GM19397 (cell line): ENCODE measurements around the gene STK33.
A peak's percentile ranks its signal among the peaks of the same experiment; 100 is the strongest.

Experiments
- ATAC-seq: cut with Tn5 transposase; IDR thresholded peaks from one replicate; pipeline ENCODE4 v1.9.1; 2021; ENCODE audit warnings: mild to moderate bottlenecking, moderate library complexity; ENCODE audit not compliant: unreplicated experiment

Gene STK33

DNA sequence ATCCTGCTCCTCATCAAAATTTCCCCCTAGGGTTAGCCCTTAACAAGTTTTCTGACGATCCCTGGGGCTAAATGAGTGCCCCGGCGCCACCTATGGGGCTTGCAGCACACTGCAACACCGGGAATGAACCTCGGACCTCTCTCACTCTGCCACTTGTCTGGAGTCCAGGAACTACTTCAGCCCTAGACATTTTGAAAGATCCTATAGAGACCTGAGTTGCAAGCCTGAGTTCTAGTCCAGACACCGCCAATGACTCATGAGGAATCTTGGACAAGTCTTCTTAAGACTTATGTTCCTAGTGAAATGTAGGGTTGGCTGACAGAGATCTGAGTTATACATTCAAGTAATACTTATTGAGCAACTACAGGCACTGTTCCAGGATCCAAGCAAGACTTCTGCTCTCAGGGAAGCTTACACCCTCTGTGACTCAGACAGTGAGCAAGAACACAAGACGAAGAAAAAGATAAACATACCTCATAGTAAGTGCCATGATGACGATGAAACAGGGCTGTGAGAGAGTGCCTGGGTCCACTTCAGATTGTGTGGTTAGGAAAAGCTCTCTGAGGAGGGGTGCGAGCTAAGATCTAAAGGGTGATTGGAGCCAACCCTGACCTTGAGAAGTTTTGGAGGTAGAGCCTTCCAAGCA, 10.2 kb upstream of the STK33 start:
- peak; percentile 73 for ATAC-seq

DNA sequence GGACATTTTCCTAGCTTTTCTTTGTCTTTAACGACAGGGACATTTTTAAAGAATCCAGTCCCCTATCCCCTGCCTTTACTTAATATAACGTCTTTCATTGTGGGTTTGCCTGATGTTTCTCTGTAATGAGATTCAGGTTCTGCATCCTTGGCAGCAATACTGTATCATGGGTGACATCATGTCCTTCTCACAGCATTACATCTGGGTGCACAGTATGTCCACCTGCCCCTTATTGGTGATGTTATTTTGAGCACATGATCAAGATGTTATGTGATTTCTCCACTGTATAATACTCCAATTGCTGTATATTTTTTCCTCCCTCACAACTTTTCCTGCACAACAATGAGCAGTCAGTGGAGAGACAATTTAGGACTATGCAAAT, 9.7 kb upstream of the STK33 start:
- no peak for ATAC-seq

DNA sequence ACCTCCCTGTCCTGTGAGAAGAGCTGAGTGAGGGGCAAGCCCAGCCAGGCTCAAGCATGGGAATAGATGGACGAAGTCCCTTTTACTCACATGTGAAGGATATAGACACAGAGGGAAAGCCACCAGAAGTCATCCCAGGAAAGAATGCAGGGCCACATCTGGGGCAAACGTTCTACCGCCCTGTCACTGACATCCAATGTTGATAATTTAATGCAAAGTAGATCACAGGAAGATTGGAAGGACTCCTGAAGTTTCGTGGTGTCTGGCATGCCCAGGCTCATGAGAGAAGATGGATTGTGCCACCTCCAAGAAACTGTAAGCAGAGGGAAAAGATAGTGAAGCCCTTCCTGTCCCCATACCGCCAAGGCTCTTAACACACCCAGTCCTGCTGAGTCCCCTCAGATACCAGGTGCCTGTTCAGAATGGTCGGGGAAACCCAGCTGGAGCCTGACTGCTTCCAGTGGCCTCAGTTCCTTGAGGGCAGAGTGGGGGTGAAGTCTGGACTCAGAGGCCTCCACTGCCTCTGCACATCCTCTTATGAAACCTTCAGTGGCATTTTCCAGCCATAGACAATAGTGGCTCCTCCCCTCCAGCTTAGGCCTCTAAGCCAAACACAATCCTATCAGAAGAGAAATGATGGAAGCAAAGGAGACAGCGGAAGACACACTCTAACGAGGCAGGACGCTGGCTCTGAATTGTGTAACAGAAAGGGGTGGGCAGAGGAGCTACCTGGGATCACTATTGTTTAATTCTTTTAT, 7.5 kb upstream of the STK33 start:
- no peak for ATAC-seq

DNA sequence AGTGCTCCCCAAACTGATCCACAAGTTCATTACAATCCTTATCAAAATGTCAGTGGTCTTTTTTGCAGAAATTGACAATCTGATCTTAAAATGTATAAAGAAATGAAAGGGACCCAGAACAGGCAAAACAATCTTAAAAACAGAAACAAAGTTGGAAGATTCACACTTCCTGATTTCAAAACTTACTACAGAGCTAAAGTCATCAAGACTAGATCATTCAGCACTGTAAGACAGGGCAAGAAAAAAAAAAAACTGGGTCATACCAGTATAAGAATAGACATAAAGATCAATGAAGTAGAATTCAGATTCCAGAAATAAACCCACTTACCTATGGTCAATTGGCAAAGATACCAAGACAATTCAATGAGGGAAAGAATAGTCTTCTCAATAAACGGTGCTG, 4.5 kb upstream of the STK33 start:
- no peak for ATAC-seq

DNA sequence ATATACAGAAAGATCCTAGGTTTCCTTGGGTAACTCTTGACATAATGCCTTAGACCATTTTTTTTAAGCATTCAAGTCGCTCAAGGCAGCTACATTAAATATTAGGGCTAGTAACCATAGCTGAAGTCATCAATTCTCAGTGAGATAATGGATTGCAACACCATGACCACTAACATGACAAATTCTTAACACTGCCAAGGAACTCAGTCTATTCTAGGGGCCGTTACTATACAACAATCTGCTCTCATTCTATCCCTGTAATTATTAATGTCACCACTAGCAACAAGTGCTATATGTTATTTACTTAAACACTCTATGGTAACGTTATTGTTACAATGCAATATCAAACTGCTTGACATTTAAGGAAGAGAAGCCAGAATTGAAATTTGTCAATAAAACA, 3.2 kb upstream of the STK33 start:
- no peak for ATAC-seq

DNA sequence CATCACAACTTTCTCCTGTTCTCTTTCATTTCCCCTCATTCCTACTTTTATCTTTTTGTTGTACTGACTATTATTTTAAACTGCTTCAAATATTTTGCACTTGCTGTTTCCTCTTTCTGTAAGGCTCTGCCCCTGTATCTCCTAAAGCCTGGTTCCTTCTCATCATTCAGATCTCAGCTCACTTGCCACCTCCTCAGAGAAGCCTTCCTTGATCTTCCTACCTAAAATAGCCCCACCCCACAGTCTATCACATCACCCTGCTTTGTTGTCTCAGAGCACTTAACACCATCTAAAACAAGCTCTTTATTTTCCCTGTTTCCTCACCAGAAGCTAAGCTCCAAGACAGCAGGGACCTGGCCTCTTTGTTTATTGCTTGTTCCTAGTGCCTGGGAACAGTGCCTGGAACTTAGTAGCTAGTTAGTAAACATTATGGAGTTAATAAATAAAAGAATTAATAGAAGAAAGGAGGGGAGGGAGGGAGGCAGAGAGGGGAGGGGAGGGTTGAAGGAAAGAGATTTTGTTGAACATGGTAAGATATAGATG, 2.5 kb upstream of the STK33 start:
- ATAC-seq = no peak

DNA sequence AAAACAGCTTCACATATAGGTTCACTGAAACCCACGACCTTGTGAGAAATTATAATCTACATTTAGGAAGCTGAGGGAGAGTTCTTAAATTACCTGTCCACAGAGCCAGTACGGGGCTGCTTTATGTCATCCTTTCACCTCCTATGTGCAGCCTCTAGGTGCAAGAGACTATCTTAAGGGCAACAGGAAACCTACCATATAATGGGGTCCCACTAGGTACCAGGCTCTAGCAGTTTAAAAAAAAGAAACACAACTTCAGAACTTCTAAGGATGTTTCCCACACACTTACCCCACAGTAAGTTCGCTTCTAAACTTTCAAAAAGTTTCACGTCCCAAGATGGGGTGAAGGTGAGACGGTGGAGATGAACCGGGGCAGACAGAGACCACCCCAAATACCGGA, 573 bp downstream of the STK33 start:
- no peak for ATAC-seq

DNA sequence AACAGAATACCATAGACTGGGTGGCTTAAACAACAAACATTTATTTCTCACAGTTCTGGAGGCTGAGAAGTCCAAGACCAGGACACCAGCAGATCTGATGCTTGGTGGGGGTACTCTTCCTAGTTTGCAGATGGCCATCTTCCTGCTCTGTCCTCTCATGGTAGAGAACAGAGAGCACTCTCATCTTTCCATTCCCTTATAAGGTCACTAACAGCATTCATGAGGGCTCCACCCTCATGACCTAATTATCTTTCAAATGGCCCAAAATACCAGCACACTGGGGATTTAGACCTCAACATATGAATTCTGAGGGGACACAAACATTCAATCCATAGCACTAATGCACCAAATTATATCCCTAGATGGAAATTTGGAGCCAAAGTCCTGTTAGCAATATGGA, 6.1 kb downstream of the STK33 start:
- no peak for ATAC-seq

DNA sequence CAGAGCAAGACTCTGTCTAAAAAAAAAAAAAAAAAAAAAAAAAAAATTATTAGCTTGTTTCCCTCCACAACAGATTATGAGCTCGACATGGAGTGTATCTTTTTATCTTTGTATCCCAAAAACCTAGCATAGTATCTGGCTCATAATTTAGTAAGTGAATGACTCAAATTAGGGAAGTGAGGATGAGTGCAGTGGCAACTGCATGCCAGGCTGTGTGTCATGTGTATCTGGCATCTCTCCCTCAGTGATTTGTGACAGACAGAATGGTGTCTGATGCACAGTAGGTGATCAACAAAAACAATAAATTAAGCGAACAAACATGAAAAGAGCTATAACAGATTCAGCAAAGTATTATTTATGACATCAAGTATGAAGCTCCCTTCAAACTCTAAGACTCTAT, 7.2 kb downstream of the STK33 start:
- ATAC-seq = no peak

DNA sequence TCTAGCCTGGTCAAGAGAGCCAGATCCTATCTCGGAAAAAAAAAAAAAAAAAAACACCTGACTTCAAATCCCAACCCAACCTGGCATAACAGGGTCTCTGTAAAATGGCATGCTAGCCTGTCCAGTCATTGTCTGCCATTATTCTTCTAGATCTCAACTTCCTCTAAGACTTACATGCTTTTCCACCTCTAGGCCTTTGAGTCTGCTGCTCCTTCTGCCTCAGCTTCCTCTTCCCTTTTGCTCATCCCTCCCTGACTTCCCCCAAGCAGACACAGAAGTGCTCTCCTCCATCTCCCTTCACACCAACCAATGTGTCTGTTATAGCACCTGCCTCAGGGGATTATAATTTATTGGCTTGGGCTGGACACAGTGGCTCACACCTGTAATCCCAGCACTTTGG, 7.8 kb downstream of the STK33 start:
- ATAC-seq = no peak

DNA sequence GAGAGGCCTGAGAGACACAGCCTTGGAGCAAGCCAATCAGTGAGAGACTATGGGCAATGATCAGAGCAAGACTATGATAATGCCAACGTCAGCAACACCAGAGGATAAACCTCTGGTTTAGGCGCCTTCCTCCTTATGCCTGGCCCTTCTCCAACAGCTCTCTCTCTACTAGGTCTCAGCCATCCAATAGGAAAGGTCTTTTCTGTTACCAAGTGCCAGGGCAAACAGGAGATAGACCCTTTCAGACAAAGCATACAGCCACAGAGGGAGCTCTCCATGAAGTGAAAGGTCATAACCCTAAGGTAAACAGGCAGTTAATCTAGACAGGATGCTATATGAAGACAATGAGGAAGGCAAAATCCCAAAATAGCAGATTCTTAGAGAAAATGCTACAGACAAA, 9.5 kb downstream of the STK33 start:
- ATAC-seq = no peak

DNA sequence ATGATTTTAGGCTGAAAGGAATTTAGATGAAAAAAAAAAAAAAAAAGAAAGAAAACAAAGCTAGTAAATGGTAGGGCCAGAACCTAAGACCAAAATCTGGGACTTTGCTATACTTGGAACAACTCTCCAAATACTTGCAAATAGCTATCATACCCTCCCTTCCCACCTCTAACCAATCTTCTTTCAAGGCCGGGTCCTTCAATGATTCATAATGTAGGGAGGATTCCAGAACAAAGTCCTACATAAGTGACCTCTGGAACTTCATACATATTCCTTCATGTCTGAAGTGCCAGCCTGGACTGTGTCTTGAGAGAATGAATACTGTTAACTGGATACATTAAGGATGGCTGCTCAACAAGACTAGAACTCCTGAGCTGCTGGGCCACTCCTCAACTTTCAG, 9.9 kb downstream of the STK33 start:
- ATAC-seq = no peak

DNA sequence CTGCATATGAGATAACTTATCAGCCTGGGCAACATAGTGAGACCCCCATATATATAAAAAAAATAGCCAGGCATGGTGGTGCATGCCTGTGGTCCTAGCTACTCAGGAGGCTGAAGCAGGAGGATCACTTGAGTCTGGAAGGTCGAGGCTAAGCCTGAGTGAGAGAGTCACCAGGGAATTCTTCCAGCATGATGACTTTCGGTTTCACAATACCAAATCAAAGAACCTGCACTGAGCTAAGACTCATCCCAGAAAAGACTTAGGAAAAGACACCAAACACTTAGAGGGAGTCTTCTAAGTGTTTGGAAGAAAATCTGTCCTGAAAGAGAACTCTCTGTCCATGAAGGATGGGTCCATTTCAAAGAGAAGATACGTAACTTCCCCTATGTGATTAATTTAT, 12.7 kb downstream of the STK33 start:
- no peak for ATAC-seq

DNA sequence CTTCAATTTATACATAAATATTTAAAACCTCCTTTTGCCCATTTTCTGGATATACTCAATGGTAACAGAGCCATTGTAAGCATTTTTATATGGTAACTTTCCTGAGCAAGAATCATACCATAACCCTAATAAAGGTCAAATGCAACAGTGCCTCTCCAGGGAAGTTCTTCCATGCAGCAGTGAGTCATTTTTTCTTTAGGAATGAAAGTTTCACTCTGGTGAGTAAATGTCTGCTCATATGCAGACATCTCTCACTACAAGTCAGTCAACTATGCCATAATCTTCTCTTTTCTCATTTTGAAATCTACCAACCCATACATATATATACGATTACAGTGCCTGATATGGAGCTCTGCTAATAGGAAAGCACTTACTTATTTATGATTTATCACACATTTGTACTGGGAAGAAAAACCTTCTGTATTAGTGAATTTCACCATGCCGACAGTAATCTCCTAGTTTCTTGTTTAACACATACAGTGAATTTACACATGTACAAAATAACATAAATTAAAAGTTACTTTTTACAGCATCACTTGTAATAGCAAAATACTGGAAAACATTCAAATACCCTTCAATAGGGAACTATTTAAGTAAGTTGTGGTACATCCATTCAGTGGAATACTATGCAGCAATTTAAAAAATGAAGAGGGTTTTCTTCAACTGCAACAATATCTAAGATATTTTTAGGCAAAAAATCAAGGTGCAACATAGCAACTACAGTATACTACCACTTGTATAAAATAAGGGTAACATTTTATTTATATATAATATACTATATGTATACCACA, 16.0 kb downstream of the STK33 start:
- ATAC-seq = no peak

DNA sequence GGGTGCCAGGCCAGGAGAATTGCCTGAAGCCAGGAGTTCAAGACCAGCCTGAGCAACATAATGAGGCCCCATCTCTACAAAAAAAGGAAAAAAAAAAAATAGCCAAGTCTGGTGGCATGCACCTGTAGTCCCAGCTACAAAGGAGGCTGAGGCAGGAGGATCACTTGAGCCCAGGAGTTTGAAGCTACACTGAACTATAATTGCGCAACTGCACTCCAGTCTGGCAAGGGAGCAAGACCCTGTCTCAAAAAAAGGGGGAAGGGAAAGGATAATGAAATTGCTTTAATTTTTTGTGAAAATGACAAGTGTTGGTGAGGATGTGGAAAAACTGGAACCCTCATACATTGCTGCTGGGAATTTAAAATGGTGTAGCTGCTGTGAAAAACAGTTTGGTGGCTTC, 19.2 kb downstream of the STK33 start:
- no peak for ATAC-seq

DNA sequence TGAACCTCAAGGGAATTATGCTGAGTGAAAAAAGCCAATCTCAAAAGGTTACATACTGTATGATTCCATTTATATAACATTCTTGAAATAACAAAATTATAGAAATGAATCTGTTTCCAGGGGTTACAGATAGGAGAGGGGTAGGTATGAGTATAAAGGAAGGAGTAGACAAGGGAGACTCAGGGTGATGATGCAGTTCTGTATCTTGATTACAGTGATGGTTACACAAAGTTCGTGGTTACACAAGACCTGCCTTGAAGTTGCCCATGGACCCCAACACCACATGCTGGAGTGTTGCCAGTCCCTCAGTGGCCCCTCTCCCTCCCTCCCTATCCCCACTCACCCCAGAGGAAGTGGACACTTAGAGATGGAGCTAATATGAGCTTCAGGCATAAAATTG, 20.3 kb downstream of the STK33 start:
- no peak for ATAC-seq

DNA sequence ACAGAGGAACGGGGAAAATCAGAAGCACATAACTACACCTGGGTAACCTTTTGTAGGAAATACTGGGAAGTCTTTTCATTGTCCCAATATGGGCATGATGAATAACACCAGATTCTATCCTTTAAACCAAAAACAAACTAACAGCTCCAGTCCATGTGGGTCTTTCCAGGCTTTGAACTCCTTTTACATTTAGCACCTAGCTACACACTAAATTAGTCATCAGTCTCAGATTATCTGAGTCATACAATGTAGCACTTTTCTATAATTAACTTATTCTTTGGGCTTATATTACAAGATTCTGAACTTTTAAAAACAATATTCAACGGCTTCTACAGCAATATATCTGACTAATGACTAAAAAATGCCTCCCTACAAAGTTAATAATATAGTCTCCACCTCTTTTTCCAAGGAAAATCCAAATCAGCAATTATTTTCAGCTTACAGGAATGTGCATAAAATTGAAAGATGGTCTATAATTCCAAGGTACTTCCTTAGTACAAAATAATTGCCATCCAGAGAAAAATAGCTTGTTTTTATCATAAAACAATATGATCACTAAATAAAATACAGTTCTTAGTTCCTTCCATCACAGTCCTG, 26.3 kb downstream of the STK33 start:
- no peak for ATAC-seq

DNA sequence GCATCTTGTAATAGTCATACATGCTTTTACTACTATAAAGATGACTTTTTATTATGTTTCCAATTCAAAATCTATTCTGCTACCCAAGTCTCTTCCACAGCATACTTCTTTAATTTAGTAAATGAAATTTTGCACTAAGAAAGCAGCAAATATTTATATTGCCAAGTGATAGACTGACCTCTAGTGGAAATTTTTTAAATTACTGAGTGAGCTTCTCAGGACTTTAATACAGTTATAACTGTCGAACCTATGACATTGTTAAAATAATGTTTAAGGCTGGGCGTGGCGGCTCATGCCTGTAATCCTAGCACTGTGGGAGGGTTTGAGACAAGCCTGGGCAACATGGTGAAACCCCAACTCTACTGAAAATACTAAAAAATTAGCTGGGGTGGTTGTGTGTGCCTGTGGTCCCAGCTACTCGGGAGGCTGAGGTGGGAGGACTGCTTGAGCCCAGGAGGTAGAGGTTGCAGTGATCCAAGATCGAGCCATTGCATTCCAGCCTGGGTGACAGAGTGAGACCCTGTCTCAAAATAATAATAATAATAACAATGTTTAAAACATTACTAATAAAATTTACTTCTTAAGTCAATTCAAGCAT, 27.3 kb downstream of the STK33 start:
- ATAC-seq = no peak

DNA sequence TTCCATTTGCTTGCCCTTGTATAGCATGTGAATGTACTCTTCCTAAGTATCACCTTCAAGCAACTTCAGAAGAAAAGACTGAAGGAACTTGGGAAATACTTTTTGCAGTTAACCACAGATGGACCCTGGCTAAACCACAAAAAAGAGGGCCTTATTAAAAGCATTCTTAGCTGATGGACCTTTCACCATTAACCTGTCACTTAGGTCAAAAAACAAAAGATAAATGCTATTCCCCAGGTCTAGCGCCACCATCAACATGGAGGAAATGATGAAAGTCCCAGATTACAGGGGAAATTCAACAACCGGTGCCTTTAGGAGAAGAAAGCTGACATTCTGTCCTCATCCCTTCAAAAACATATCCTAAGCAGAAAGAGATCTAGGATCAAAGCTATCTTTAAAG, 29.5 kb downstream of the STK33 start:
- ATAC-seq = no peak

DNA sequence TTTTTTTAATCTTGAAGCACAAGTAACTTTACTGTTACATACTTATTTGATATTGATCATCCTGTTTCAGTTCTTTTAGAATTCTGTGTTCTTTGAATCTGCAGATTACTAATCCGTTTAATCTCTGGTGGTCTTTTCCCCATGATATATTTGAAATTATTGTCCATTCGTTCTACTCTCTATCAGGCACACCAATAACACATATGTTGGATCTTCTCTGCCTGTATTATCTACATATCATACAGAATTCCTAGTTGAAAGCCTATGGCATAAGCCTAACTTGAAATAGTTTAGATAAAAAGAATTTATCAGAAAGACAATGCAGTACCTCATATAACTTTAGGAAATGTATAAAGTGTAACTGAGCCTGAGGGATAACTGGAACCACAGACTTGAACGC, 32.6 kb downstream of the STK33 start:
- ATAC-seq = no peak

DNA sequence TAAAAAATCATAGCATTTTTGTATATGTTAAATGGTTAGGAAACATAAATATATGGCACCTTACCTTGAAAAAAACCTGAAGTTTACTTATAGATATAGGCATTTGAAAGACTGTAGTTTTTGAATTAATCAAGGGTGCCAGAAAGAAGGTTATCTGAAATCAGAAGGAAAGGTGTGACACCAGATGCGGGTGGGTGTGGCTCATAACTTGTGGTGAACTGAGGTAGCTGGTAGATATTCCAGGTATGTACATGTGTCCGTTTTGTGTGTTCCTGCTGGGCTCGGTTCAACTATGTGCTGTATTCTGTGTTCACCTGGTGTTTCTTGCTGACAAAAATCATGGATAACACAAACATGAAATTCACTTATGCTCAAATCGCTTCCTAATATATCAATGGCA, 35.6 kb downstream of the STK33 start:
- no peak for ATAC-seq
